Stimulated activated CD8-positive, alpha-beta memory T cell treated with anti-CD3 and anti-CD28 coated beads, Interleukin-12 subunit alpha, Interleukin-12 subunit beta, amount 100 ng/mL, for 4 hours (primary cell): ENCODE measurements around the gene ABCC1.
"Not testable (repeated sequence)": the region's sequence is repeated elsewhere in the genome, so short reads cannot be mapped to it uniquely, and the experiment has no call there.

Source experiments
- DNase-seq: peaks from one replicate; pipeline ENCODE4 v3.0.0-alpha.2; 2020; ENCODE audit warnings: low read depth

Gene ABCC1

GRCh38 chr16:16161319-16161718 lies 211.9 kb downstream of the ABCC1 start:
- DNase-seq, result no peak

- not testable (repeated sequence) for DNase-seq
These were observed 212.4 kb downstream of the ABCC1 start for GRCh38 chr16:16161840-16162239.

GRCh38 chr16:16162591-16162990 lies 213.2 kb downstream of the ABCC1 start:
- no peak for DNase-seq

- no peak for DNase-seq
These were observed 213.7 kb downstream of the ABCC1 start for GRCh38 chr16:16163109-16163508.

- no peak for DNase-seq
These were observed 214.2 kb downstream of the ABCC1 start for GRCh38 chr16:16163571-16163970.

GRCh38 chr16:16164243-16164642 lies 214.8 kb downstream of the ABCC1 start:
- DNase-seq, result no peak

- no peak for DNase-seq
These were observed 216.7 kb downstream of the ABCC1 start for GRCh38 chr16:16166085-16166484.

GRCh38 chr16:16166949-16167348 lies 217.5 kb downstream of the ABCC1 start:
- no peak for DNase-seq

GRCh38 chr16:16167927-16168326 lies 218.5 kb downstream of the ABCC1 start:
- no peak for DNase-seq

GRCh38 chr16:16168431-16168830 lies 219.0 kb downstream of the ABCC1 start:
- DNase-seq, result no peak

- no peak for DNase-seq
These were observed 220.2 kb downstream of the ABCC1 start for GRCh38 chr16:16169615-16170014.

- no peak for DNase-seq
These were observed 222.0 kb downstream of the ABCC1 start for GRCh38 chr16:16171332-16171919.

GRCh38 chr16:16172991-16173390 lies 223.6 kb downstream of the ABCC1 start:
- DNase-seq, result no peak

GRCh38 chr16:16175296-16175695 lies 225.9 kb downstream of the ABCC1 start:
- no peak for DNase-seq

- DNase-seq, result no peak
These were observed 226.9 kb downstream of the ABCC1 start for GRCh38 chr16:16176328-16176727.

- DNase-seq, result no peak
These were observed 229.2 kb downstream of the ABCC1 start for GRCh38 chr16:16178455-16179162.

GRCh38 chr16:16181748-16182147 lies 232.3 kb downstream of the ABCC1 start:
- DNase-seq, result not testable (repeated sequence)

- no peak for DNase-seq
These were observed 233.5 kb downstream of the ABCC1 start for GRCh38 chr16:16182918-16183317.

- no peak for DNase-seq
These were observed 234.1 kb downstream of the ABCC1 start for GRCh38 chr16:16183562-16183961.

GRCh38 chr16:16184594-16184993 lies 235.2 kb downstream of the ABCC1 start:
- no peak for DNase-seq

GRCh38 chr16:16185095-16185494 lies 235.7 kb downstream of the ABCC1 start:
- DNase-seq, result no peak

GRCh38 chr16:16186820-16187219 lies 237.4 kb downstream of the ABCC1 start:
- DNase-seq, result no peak

- no peak for DNase-seq
These were observed 239.4 kb downstream of the ABCC1 start for GRCh38 chr16:16188827-16189226.

- no peak for DNase-seq
These were observed 240.4 kb downstream of the ABCC1 start for GRCh38 chr16:16189842-16190241.
